GM10266 (cell line): Measurements from ENCODE around the gene NDUFB2.
A peak's percentile ranks its signal among the peaks of the same experiment; 100 is the strongest.
"Not testable (repeated sequence)": the region's sequence is repeated elsewhere in the genome, so short reads cannot be mapped to it uniquely, and the experiment has no call there.

Source experiments
- DNase-seq: peaks from one replicate; pipeline ENCODE4 v3.0.0; 2012; ENCODE audit errors: extremely low spot score
- TF ChIP-seq, protein P1 (sequence below): IDR thresholded peaks from 2 replicates; pipeline ENCODE4 v1.5.1; 2012; ENCODE audit warnings: mild to moderate bottlenecking, low read depth; ENCODE audit not compliant: control insufficient read depth, insufficient read depth; ENCODE audit errors: missing control alignments

Gene NDUFB2

GRCh38 chr7:140673063-140673773 lies 23.3 kb upstream of the NDUFB2 start:
- TF ChIP-seq, protein P1, sequence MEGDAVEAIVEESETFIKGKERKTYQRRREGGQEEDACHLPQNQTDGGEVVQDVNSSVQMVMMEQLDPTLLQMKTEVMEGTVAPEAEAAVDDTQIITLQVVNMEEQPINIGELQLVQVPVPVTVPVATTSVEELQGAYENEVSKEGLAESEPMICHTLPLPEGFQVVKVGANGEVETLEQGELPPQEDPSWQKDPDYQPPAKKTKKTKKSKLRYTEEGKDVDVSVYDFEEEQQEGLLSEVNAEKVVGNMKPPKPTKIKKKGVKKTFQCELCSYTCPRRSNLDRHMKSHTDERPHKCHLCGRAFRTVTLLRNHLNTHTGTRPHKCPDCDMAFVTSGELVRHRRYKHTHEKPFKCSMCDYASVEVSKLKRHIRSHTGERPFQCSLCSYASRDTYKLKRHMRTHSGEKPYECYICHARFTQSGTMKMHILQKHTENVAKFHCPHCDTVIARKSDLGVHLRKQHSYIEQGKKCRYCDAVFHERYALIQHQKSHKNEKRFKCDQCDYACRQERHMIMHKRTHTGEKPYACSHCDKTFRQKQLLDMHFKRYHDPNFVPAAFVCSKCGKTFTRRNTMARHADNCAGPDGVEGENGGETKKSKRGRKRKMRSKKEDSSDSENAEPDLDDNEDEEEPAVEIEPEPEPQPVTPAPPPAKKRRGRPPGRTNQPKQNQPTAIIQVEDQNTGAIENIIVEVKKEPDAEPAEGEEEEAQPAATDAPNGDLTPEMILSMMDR, result no peak
- peak; percentile 74 for DNase-seq

GRCh38 chr7:140673774-140674155 lies 22.7 kb upstream of the NDUFB2 start:
- TF ChIP-seq, protein P1, result no peak
- no peak for DNase-seq

DNA sequence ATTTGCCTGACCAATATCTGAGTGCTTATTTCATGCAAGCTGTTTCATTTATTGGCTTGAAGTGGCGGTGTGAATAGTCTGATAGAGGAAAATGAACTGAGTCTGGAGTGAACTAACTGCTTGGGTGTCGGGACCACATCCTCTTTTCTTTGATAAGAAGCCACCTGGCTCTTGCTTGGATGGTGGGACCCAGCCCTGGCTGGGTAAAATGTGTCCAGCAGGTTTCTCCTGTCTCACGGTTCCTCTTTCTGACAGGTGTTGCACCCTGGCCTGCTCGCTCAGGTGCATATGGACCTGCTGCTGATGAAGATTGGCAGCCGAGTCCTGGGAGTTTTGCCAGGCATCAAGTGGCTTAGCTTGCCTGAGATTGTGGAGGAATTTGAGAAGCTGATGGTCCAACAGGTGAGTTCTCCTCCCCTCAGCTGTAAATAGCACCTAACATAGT lies 22.1 kb upstream of the NDUFB2 start:
- TF ChIP-seq, protein P1, result no peak
- DNase-seq, result peak; percentile 52

DNA sequence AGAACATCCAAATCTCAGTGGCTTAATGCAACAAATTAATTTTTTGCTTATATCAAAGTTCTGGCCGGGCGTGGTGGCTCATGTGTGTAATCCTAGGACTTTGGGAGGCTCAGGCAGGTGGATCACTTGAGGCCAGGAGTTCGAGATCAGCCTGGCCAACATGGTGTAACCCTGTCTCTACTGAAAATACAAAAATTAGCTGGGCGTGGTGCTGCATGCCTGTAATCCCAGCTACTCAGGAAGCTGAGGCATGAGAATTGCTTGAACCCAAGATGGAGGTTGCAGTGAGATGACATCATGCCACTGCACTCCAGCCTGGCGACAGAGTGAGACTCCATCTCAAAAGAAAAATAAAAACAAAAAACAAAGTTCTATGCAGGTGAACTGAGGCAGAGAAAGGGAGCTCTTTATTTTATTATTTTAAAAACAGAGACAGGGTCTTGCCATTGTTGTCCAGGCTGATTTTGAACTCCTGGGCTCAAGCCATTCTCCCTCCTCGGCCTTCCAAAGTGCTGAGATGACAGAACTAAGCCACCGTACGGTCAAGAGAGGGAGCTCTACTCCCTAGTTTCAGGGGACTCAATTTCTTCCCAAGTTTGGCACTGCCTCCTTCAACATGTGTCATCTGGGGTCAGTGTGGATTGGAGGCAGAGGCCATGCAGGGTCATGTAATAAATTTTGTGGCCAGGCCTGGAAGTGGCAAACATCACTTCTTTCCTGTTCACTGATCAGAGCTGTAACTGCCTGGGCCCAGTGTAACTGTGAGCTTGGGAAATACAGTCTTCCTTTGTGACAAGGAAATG lies 21.4 kb upstream of the NDUFB2 start:
- no peak for DNase-seq
- TF ChIP-seq, protein P1, result peak; percentile 52

DNA sequence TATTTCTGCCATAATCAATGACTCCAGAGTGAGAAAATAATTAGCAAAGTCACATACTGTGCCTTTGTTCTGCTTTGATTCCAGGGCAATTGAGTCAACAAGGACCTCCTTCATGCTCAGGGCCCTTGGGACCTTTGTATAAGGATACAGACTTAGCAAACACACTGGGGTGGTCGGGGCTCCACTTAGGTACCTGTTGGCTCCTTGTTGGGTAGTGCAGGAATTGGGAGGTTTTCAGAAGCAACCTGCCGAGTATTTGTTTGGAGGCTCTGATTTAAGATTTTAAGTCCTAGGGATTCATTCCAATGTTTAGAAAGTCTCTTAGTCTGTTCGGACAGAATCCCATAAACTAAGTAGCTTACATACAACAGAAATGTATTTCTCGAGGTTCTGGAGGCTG lies 20.8 kb upstream of the NDUFB2 start:
- DNase-seq, result no peak

DNA sequence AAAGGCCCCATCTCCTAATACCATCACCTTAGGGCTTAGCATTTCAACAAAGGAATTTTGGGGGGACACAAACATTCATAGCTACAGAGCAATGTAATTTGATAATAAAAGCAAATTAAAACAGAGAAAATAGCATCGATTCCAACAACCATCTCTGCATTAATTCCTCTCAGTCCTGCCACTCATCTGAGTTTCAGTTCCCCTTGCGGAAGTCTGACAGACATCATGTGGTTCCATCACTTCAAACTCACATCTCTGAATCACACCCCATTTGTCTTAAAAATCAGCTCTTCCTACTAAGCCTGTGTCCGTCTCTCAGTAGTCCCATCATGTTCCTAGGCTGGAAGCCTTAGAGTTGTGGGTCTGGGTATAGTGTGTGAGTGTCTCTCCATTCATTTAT lies 20.2 kb upstream of the NDUFB2 start:
- TF ChIP-seq, protein P1, result no peak
- peak; percentile 73 for DNase-seq

More for the DNA sequence above, 20.8 kb upstream of the NDUFB2 start:
- TF ChIP-seq, protein P1, result no peak

DNA sequence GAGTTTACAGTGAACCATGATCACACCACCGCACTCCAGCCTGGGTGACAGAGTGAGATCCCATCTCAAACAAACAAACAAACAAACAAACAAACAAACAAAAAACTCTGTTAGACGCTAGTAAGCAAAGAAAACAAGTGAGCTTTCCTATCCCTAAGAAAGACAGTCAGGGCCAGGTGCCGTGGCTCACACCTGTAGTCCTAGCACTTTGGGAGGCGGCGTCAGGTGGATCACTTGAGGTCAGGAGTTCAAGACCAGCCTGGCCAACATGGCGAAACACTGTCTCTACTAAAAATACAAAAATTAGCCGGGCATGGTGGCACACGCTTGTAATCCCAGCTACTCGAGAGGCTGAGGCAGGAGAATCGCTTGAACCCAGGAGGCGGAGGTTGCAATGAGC lies 19.6 kb upstream of the NDUFB2 start:
- not testable (repeated sequence) for DNase-seq

- TF ChIP-seq, protein P1, result no peak
Observed at GRCh38 chr7:140677496-140677895, 19.0 kb upstream of the NDUFB2 start.

More at GRCh38 chr7:140677496-140677895, 19.0 kb upstream of the NDUFB2 start:
- no peak for DNase-seq
